ENCODE results near the gene CAMP.
"Not testable (repeated sequence)": the region's sequence is repeated elsewhere in the genome, so short reads cannot be mapped to it uniquely, and the experiment has no call there.

The CAMP gene

GRCh38 chr3:48268936-48269561, 45.8 kb downstream of the CAMP start:
- Histone ChIP-seq H3K4me1 (ENCODE audit: control insufficient read depth, insufficient read depth, low read length) (no peaks in the 10 kb centered on the region), H3K4me3 (ENCODE audit: low read depth, low read length) (no peak overlapping the region), H3K9ac (ENCODE audit: low read depth, low read length) (no peak overlapping the region), H3K27me3 (ENCODE audit: control insufficient read depth, insufficient read depth, low read length) (no peaks in the 10 kb centered on the region), H3K36me3 (ENCODE audit: control insufficient read depth, insufficient read depth, low read length) (peaks cover 47% of the 10 kb centered on the region), H3K9me3 (ENCODE audit: control insufficient read depth, insufficient read depth, low read length) (no peaks in the 10 kb centered on the region)

- Histone ChIP-seq H3K36me3 (ENCODE audit: control insufficient read depth, insufficient read depth, low read length) (peaks cover 47% of the 10 kb centered on the region), H3K9me3 (ENCODE audit: control insufficient read depth, insufficient read depth, low read length) (no peaks in the 10 kb centered on the region), H3K27me3 (ENCODE audit: control insufficient read depth, insufficient read depth, low read length) (no peaks in the 10 kb centered on the region), H3K9ac (ENCODE audit: low read depth, low read length) (no peak overlapping the region), H3K4me3 (ENCODE audit: low read depth, low read length) (no peak overlapping the region), H3K4me1 (ENCODE audit: control insufficient read depth, insufficient read depth, low read length) (peaks cover 2% of the 10 kb centered on the region)
Measured at GRCh38 chr3:48269592-48269991, 46.3 kb downstream of the CAMP start.

- no peak overlapping the region for H3K9ac ChIP-seq (ENCODE audit: low read depth, low read length)
- H3K4me1 ChIP-seq (ENCODE audit: control insufficient read depth, insufficient read depth, low read length): peaks cover 2% of the 10 kb centered on the region
- no peaks in the 10 kb centered on the region for H3K9me3 ChIP-seq (ENCODE audit: control insufficient read depth, insufficient read depth, low read length)
- no peaks in the 10 kb centered on the region for H3K27me3 ChIP-seq (ENCODE audit: control insufficient read depth, insufficient read depth, low read length)
- H3K36me3 ChIP-seq (ENCODE audit: control insufficient read depth, insufficient read depth, low read length): peaks cover 47% of the 10 kb centered on the region
- no peak overlapping the region for H3K4me3 ChIP-seq (ENCODE audit: low read depth, low read length)
Measured at GRCh38 chr3:48270306-48270705, 47.0 kb downstream of the CAMP start.

- H3K4me3 ChIP-seq (ENCODE audit: low read depth, low read length); H3K27me3 ChIP-seq (ENCODE audit: control insufficient read depth, insufficient read depth, low read length); H3K9ac ChIP-seq (ENCODE audit: low read depth, low read length); H3K9me3 ChIP-seq (ENCODE audit: control insufficient read depth, insufficient read depth, low read length); H3K4me1 ChIP-seq (ENCODE audit: control insufficient read depth, insufficient read depth, low read length): not testable (repeated sequence)
- peaks cover 42% of the 10 kb centered on the region for H3K36me3 ChIP-seq (ENCODE audit: control insufficient read depth, insufficient read depth, low read length)
Measured at GRCh38 chr3:48271223-48271622, 47.9 kb downstream of the CAMP start.

GRCh38 chr3:48271763-48272498, 48.6 kb downstream of the CAMP start:
- Histone ChIP-seq H3K4me3 (ENCODE audit: low read depth, low read length) (no peak overlapping the region), H3K4me1 (ENCODE audit: control insufficient read depth, insufficient read depth, low read length) (peaks cover 12% of the 10 kb centered on the region), H3K36me3 (ENCODE audit: control insufficient read depth, insufficient read depth, low read length) (peaks cover 40% of the 10 kb centered on the region), H3K27me3 (ENCODE audit: control insufficient read depth, insufficient read depth, low read length) (no peaks in the 10 kb centered on the region), H3K9me3 (ENCODE audit: control insufficient read depth, insufficient read depth, low read length) (no peaks in the 10 kb centered on the region), H3K9ac (ENCODE audit: low read depth, low read length) (no peak overlapping the region)

GRCh38 chr3:48273594-48274211, 50.4 kb downstream of the CAMP start:
- H3K36me3 ChIP-seq (ENCODE audit: control insufficient read depth, insufficient read depth, low read length): peaks cover 29% of the 10 kb centered on the region
- no peaks in the 10 kb centered on the region for H3K27me3 ChIP-seq (ENCODE audit: control insufficient read depth, insufficient read depth, low read length)
- no peak overlapping the region for H3K9ac ChIP-seq (ENCODE audit: low read depth, low read length)
- peaks cover 27% of the 10 kb centered on the region for H3K4me1 ChIP-seq (ENCODE audit: control insufficient read depth, insufficient read depth, low read length)
- H3K9me3 ChIP-seq (ENCODE audit: control insufficient read depth, insufficient read depth, low read length): no peaks in the 10 kb centered on the region
- H3K4me3 ChIP-seq (ENCODE audit: low read depth, low read length): no peak overlapping the region

- no peak overlapping the region for H3K4me3 ChIP-seq (ENCODE audit: low read depth, low read length)
- H3K4me1 ChIP-seq (ENCODE audit: control insufficient read depth, insufficient read depth, low read length): peaks cover 31% of the 10 kb centered on the region
- H3K9me3 ChIP-seq (ENCODE audit: control insufficient read depth, insufficient read depth, low read length): no peaks in the 10 kb centered on the region
Measured at GRCh38 chr3:48274452-48274851, 51.2 kb downstream of the CAMP start.

More at GRCh38 chr3:48274452-48274851, 51.2 kb downstream of the CAMP start:
- Histone ChIP-seq H3K9ac (ENCODE audit: low read depth, low read length) (no peak overlapping the region), H3K36me3 (ENCODE audit: control insufficient read depth, insufficient read depth, low read length) (peaks cover 22% of the 10 kb centered on the region), H3K27me3 (ENCODE audit: control insufficient read depth, insufficient read depth, low read length) (no peaks in the 10 kb centered on the region)
